NCI-H510A treated with DMSO at 0.1 percent for 48 hours (cell line): ENCODE measurements around the gene IFNA14.
"Not testable (repeated sequence)": the region's sequence is repeated elsewhere in the genome, so short reads cannot be mapped to it uniquely, and the experiment has no call there.

Source experiments
- DNase-seq: peaks from one replicate; lab custom pipeline; 2025; lab: John Stamatoyannopoulos, UW

The IFNA14 gene

DNA sequence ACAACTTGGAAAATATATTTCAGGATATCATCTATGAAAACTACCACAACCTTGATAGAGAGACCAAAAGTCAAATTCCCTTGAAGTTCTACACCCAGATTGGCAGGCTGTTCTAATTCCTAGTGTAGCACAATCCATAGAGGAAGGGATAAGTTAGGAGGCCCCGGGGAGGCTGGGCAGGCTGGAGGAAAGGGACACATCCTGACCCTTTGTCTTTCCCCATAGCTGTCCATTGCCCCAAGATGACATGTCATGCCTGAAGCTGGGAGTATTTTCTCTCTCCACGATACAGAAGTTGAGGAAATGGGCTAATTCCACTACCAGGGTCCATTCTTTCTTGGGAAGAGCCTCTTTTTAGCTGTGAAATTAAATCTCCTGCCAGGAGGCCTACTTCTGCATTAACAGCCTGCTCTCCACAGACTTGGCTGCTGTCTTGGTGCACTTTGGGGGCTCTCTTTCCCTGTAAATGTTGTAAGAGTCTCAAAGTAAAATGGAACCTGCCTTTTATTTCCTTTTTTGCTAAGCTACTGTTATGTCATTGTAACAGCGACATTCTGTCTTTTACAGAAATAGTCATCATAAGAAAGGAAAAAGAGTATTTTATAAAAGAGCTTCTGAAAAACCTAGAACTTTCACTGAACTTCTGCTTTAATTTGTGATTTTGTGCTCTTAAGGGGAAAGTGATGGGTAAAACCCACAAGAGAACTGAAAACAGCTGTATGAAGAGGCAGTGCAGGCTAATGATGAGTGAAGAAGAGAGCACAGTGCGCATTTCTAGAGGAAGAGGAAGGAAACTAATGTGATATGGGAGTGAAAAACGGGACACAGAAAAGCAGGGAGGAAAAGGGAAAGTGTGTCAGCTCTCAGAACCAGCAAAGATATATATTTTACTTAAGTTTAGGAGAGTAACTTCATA is 26.1 kb downstream of the IFNA14 start:
- DNase-seq, result not testable (repeated sequence)

DNA sequence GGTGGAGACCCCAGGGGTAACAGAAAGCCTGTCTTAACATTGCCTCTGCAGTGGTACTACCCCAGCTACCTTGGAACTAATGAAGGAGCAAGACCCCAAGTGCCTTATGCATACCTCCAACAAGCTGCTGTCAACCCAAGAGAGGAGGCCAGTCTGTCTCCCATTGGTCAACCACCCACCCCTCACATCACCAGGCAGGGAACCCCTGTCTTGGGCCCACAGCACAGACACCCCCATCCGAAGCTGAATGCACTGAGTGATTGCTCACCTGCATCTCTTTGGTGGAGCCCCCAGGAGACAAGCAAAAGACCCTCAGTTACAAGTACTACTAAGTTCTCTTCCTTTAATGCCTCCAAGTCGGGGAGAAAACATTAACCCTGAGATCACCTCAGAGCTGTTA is 27.6 kb downstream of the IFNA14 start:
- DNase-seq, result not testable (repeated sequence)

DNA sequence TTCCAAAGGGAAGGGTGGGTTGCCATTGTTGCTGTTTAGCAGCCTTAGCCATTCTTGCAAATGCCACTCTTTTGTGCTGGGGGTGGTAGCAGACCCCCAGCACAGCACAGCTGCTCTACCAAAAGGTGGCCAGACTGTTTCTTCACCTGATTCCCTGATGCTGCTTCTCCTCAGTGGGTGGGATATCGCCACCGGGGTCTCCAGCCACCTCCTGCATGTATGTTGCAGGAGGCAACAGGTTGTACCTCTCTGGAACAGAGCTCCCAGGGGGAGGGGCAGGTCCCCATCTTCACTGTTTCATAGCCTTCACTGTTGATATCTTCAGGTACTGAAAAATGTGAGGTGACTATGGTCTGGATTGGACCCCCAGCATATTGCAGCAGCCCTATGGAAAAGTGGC is 29.0 kb downstream of the IFNA14 start:
- not testable (repeated sequence) for DNase-seq

DNA sequence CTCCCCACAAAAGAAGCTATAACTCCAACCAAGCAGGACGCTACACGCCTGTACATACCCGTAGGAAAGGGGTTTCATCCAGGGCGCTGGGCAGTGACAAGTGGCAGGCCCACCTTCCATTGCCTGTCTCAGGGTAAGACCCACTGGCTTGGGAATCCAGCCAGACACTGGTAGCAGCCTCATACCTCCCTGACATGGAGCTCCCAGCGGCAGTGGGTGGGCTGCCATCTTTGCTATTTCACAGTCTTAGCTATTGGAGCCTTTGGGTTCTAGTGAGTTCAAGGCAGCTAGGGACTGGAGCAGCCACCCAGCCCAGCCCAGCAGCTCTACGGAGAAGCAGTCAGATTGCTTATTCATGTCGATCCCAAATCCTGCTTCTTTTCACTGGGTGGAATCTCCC is 29.5 kb downstream of the IFNA14 start:
- DNase-seq, result no peak

DNA sequence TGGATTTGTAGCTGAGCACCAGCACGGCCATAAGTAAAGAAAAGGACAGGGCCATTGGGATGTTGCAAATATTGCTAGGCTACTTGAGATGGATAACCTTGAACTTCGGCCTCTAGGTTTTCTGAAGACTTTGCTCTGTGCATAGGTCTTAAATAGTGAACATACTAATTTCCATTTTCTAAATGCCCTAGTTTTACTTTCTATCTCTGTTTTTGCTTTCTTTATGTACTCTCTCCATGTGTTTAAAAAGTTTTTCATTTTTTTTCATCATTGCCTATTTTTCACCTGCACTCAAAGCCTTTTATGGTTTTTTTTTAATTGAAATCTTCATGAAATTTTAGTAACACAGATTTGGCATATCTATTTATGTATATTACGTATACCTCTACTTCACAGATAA is 32.8 kb downstream of the IFNA14 start, which contains the start of gene IFNA10:
Gene IFNA10, minus strand, starts transcription at position 101 of the 400 bp plus-strand sequence. Its CDS starts 46 bp downstream, at position 55.
- not testable (repeated sequence) for DNase-seq

DNA sequence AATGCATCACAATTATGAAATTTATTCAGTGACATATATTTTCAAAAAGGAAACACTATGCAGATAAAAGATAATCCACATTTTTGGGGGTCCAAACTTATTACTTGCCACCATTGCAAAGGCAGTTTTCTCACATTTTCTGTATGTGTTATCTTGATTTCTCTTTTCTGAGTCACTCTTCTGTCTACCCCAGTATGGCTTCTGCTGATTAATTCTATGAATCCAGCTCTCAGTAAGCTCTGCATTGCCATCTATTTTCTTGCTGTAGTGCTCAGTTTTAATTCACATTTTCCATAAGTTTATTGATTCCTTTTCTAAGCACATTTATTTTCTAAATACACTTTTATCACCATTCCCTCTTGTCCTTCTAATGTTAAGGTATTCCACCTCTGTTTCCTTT is 34.6 kb downstream of the IFNA14 start:
- DNase-seq, result no peak

DNA sequence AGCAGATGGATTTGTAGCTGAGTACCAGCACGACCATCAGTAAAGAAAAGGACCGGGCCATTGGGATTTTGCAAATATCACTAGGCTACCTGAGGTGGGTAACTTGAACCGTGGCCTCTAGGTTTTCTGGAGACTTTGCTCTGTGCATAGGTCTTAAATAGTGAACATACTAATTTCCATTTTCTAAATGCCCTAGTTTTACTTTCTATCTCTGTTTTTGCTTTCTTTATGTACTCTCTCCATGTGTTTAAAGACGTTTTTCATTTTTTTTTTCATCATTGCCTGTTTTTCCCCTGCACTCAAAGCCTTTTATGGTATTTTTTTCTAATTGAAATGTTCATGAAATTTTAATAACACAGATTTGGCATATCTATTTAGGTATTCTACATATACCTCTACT is 37.7 kb downstream of the IFNA14 start, which contains the start of gene IFNA7:
Gene IFNA7, minus strand, starts transcription at position 101 of the 400 bp plus-strand sequence. Its CDS starts 40 bp downstream, at position 61.
- not testable (repeated sequence) for DNase-seq

DNA sequence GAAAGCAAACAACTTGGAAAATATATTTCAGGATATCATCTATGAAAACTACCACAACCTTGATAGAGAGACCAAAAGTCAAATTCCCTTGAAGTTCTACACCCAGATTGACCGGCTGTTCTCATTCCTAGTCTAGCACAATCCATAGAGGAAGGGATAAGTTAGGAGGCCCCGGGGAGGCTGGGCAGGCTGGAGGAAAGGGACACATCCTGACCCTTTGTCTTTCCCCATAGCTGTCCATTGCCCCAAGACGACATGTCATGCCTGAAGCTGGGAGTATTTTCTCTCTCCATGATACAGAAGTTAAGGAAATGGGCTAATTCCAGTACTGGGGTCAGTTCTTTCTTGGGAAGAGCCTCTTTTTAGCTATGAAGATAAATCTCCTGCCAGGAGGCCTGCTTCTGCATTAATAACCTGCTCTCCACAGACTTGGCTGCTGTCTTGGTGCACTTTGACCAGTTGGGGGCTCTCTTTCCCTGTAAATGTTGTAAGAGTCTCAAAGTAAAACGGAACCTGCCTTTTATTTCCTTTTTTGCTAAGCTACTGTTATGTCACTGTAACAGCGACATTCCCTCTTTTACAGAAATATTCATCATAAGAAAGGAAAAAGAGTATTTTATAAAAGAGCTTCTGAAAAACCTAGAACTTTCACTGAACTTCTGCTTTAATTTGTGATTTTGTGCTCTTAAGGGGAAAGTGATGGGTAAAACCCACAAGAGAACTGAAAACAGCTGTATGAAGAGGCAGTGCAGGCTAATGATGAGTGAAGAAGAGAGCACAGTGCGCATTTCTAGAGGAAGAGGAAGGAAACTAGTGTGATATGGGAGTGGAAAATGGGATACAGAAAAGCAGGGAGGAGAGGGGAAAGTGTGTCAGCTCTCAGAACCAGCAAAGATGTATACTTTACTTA is 44.7 kb downstream of the IFNA14 start:
- DNase-seq, result not testable (repeated sequence)
